ENCODE measurements around the gene RAB21.

DNA sequence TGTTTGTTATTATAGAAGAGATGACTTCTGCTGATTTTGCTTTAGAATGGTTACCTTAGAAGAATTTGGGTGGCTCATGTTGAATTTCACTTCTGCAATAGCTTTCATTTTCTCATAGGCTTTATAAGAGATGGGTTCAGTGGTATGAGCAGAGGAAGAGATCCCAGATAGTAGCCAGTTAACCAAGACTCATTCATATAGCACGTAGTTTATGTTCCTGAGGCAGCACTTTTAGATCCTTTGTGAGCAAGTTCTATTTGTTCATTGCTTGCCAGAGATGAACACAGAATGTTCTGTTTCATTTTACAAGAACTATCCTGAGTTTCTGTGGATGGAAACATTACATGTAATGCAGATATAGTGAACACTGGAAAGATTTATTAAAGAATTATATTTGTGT, 32.2 kb downstream of the RAB21 start:
- TF ChIP-seq, protein P1, sequence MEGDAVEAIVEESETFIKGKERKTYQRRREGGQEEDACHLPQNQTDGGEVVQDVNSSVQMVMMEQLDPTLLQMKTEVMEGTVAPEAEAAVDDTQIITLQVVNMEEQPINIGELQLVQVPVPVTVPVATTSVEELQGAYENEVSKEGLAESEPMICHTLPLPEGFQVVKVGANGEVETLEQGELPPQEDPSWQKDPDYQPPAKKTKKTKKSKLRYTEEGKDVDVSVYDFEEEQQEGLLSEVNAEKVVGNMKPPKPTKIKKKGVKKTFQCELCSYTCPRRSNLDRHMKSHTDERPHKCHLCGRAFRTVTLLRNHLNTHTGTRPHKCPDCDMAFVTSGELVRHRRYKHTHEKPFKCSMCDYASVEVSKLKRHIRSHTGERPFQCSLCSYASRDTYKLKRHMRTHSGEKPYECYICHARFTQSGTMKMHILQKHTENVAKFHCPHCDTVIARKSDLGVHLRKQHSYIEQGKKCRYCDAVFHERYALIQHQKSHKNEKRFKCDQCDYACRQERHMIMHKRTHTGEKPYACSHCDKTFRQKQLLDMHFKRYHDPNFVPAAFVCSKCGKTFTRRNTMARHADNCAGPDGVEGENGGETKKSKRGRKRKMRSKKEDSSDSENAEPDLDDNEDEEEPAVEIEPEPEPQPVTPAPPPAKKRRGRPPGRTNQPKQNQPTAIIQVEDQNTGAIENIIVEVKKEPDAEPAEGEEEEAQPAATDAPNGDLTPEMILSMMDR (IDR thresholded peaks at IDR 0.05 in 8 of 11, conservative IDR thresholded peaks at IDR 0.05 in 3 of 11) = no peak
- TF ChIP-seq POLR2A (IDR thresholded peaks at IDR 0.05) = no peak
